Lung microvascular endothelial cell (primary cell): ENCODE measurements around the gene ADORA2B. TPM values are rescaled to one million over a fixed set of nuclear protein-coding genes. Genes with fewer than 3 reads are reported as not detected.
"Not testable (repeated sequence)": the region's sequence is repeated elsewhere in the genome, so short reads cannot be mapped to it uniquely, and the experiment has no call there.

ENCODE experiments used
- DNase-seq, 2 donors: peaks; one replicate each; pipeline versions ENCODE4 v3.0.0 to v3.0.0-alpha.2; 2010; ENCODE audit warnings: low read depth in 2 of 2
- total RNA-seq: library from RNA; depleted of rRNA; stranded (reverse); fragments of >200 nt; gene quantifications from 2 replicates; pipeline ENCODE4 v1.2.1, GENCODE V29; 2014

Gene ADORA2B
- total RNA-seq, 1 donor from 2014 or later: 5.4 TPM

DNA sequence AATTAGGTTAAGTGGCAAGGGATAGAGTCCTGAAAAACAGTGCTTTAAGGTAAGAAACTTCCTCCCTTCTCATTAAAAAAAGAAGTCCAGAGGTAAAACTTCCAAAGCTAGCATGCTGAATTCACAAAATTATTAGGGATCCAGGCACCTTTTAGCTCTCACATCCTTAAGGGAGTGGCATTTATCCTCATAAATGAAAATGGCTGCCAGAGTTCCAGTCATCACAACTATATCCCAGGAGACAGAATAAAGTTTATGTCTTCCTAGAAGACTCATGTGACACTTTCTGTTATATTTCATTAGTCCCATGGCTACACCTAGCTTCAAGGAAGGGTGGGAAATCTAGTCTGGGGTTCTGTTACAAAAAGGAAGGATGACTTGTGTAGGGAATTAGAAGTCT, 23.3 kb upstream of the ADORA2B start:
- no peak for DNase-seq

GRCh38 chr17:15922586-15922985, 22.3 kb upstream of the ADORA2B start:
- DNase-seq: no peak

DNA sequence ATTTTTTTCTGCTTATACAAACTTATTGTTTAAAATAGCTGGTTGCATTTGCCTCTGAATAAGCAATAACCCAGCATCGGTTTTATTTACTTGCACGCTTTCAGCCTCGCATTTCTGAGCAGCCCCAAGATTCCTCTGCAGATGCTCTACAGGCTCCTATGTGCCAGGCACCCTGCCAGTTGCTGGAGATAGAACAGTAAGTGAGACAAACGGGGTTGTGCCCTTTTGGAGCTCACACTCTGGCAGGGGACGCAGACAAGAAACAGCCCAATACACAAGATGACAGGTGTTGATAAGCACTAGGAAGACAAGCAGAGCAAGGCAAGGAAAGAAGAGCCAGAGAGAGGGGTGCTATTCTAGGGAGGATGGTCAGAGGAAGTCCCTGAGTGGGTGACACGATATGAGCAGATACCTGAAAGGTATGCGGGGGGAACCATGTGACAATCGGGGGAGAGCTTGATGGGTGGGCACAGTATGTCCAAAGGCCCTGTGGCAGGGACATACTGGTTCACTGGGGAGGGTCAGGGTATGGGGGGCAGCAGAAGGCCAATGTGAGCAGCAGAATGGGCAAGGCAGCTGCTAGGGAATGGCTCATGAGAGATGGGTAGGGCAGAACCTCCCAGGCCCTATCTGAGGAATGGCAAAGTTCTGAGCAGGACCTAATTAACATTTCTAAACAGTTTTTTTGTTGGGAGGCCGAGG, 18.7 kb upstream of the ADORA2B start:
- no peak for DNase-seq

DNA sequence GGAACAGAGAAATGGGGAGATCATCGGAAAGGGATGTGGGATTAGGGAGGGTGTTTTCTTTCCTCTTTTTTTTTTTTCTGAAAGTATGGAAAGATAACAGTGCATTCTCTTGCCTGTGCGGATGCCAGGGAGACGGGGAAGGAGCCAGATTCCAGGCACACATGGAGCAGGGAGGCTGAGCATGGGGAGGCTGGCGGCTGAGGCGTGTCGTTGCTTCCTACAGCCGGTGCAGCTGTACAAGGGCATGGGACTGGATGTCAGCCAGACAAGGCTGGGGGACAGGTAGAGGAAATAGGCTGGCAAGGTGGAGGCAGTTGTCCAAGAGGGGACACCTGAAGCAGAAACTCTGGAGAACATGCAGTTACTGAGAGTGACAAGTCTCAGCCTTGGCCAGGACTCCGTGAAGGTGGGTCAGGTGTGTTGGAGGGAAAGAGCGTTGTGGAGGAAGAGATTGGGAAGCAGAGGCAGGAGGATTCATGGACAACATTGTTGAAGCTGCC, 16.6 kb upstream of the ADORA2B start:
- DNase-seq: no peak

DNA sequence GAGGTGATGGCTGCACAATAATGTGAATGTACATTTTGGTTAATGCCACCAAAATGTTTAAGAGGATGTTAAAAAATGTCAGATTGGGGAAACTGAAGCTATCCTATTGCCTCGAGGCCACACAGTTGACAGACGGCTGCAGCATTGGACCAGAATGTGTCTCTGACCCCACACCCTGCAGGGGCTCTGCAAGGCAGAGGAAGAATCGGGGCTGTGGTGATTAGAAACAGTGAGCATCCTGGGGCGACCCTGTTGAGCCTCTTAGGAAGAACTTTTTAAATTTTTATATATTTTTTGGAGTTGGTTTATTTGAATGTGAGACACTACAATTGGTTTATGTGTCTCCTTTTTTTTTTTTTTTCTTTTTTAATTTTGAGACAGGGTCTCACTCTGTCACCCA, 15.0 kb upstream of the ADORA2B start:
- no peak for DNase-seq

GRCh38 chr17:15930426-15930825, 14.5 kb upstream of the ADORA2B start:
- DNase-seq: no peak

DNA sequence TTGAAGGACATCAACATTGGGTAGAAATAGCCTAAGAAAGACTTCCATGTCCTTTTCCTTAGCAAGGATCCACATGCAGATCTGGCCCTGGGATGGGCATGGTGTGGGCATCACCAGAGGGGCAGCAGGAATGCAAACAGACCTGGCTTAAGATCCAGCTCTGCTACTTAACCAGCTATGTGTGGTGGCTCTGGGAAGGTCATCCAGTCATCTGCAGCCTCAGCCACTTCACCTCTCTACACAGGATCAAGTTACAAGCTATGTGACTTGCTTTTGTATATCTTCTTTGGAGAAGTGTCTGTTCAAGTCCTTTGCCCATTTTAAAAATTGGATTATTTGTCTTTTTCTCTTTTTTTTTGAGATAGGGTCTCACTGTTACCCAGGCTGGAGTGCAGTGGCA, 13.5 kb upstream of the ADORA2B start:
- no peak for DNase-seq

DNA sequence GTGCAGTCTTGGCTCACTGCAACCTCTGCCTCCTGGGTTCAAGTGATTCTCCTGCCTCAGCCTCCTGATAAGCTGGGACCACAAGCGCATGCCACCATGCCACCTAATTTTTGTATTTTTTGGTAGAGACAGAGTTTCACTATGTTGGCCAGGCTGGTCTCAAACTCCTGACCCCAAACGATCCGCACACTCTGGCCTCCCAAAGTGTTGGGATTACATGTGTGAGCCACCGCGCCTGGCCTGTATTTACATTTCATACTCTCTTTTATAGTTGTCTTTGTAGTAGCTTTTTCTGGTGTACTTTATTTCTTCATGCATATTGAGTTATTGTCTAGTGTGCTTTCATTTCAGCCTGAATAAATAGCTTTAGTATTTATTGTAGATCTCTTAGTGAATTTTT, 10.1 kb upstream of the ADORA2B start:
- DNase-seq: no peak

DNA sequence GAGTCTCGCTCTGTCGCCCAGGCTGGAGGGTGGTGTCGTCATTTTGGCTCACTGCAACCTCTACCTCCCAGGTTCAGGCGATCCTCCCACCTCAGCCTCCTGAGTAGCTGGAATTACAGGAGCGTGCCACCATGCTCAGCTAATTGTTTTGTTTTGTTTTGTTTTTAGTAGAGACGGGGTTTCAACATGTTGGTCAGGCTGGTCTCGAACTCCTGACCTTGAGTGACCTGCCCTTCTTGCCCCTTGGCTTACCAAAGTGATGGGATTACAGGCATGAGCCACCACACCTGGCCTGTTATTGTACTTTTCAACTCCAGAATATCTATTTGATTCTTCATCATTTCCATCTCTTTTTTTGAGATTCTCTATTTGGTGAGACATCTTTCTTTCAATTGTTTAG, 9.0 kb upstream of the ADORA2B start:
- no peak for DNase-seq

DNA sequence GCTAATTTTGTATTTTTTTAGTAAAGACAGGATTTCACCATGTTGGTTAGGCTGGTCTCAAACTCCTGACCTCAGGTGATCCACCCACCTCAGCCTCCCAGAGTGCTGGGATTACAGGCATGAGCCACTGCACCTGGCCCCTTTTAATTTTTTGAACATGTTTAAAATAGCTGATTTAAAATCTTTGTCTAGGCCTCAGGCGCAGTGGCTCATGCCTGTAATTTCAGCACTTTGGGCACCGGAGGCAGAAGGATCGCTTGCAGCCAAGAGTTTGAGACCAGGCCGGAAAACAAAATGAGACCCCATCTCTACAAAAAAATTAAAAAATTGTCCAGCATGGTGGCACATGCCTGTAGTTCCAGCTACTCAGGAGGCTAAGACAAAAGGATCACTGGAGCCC, 8.4 kb upstream of the ADORA2B start:
- DNase-seq: not testable (repeated sequence)

- DNase-seq: no peak
These were observed 3.1 kb upstream of the ADORA2B start for GRCh38 chr17:15941781-15942180.

DNA sequence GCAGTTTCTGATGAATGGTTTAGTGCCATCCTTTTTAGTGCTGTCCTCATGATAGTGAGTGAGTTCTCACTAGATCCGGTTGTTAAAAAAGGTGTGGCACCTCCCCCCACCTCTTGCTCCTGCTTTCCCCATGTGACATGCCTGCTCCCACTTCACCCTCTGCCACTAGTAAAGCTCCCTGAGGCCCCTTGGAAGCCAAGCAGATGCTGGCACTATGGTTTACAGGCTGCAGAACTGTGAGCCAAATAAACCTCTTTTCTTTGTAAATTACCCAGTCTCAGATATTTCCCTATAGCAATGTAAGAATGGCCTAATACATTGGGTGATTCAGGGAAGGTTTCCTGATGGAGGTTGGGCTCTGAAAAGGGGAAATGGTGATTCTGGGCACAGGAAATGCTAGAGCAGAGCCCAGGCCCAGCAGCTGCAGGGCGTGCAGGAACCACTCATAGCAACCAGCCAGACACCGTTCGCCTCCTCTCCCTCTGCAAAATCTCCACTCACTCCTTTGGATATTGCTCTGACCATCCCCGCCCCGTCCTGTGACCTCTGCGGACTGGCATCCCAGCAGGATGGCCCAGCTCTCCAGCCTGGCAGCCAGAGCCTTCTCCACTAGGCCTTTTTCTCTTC, 2.6 kb upstream of the ADORA2B start:
- DNase-seq: peak; percentile 32 to 86

GRCh38 chr17:15943971-15944758, 765 bp upstream of the ADORA2B start:
- no peak for DNase-seq

DNA sequence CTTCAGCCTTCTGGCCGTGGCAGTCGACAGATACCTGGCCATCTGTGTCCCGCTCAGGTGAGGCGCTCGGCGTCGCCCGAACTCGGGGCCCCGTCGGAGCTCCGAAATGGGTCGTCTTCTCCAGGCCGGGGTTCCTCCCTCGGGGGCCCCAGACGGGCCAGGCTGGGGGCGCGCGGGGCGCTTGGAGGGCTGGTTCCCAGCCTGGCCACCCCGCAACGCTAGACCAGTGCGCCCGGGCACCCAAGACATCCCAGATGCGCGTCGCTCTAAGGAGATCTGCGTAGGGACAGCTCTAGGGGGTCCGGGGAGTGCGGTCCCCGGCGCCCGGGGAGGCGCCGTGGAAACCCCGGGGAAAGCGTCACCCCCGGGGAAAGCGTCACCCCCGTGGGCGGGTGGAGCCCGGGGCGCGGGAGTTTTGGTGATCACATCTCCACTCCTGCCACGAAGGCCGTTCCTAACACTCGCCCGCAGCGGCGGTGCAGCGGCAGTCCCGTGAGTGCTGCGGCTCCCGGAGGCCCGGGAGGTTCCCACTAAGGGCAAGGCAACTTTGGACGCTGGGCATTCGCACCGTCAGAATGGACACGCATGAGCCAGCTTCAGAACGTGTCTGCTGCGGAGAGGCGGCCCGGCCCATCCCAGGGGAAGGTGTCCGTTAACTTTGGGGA, 729 bp downstream of the ADORA2B start:
- peak; percentile 43 to 50 for DNase-seq

- peak in 1 of 2 donors; percentile 16 for DNase-seq
These were observed 1.7 kb downstream of the ADORA2B start for GRCh38 chr17:15946611-15947120.

GRCh38 chr17:15947271-15947670, 2.3 kb downstream of the ADORA2B start:
- DNase-seq: peak in 1 of 2 donors; percentile 36

- DNase-seq: no peak
These were observed 3.2 kb downstream of the ADORA2B start for GRCh38 chr17:15947976-15948752.

DNA sequence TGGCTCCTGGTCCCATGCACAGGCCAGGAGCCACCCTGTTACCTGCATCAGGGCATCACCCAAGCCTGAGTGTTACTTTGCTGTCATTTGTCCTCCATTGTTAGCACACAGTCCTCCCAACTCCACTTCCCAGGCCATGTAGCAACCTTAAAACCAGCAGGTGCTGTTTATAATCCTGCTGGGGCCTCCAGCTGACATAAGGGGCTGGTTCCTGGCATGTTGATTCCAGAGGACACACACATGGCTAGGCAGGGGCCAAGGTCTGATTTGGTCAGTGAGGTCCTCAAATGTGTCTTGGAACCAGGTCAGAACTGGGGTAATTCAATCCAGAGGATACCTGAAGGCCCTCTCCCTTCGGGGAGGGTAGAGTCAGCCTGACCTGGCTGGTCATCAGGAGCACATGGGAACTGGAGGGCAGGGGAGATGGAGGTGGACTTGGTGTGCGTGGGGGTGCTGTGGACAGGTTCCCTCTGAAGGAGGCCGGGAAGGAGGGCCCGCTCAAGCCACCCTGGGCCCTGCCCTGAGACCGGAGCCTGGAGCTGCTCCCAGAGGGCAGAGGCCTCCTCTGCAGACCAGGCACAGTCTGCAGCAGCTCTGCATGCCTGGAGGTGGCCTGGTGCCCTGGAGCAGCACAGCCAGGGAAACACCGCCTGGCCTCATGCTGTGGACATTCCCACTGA, 6.6 kb downstream of the ADORA2B start:
- DNase-seq: no peak

DNA sequence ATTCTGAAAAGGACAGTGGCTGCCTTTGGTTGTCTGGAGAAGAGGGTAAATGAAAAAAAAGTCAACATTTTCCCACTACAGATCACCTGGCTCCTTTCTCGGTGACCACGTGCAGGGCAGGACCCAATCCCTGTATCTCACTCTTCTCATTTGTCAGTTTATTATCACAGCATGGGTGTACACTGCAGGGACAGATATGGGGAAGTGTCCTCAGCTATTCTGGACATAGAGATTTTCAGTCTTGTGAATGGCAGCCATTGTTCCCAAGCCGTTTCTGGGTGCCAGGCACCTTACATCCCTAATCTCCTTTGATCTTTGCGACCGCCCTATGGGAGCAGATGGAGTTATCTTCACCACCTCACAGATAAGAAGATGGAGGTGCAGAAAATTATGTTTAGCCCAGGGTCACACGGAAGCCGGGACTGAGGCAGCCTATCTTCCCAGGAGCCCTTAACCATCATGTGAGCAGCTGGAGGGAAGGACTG, 7.2 kb downstream of the ADORA2B start:
- DNase-seq: no peak
